Adrenal gland (tissue), 5 donors: Measurements from ENCODE around the gene CAMK1.

Experiments
- CTCF ChIP-seq, 6 experiments: fragments of 450-650 bp in 4 of 6; fragments of 200-600 bp in 2 of 6; sonication (generic) in 1 of 6; IDR thresholded peaks; 1 replicate in 5 of 6; 2 replicates in 1 of 6; pipeline versions ENCODE4 v1.5.1 to v1.8.0; 2016 to 2021; ENCODE audit warnings: antibody characterized with exemption in 6 of 6, mild to moderate bottlenecking in 2 of 6, moderate library complexity in 1 of 6
- POLR2A ChIP-seq, 2 donors: fragments of 450-650 bp; IDR thresholded peaks; one replicate each; pipeline ENCODE4 v1.6.1; 2017; ENCODE audit warnings: antibody characterized with exemption in 2 of 2, mild to moderate bottlenecking in 2 of 2, moderate library complexity in 1 of 2
- donor health status: DM: no; HTN: no; CAD: no.

- TF ChIP-seq CTCF (IDR thresholded peaks at IDR 0.05) (no peak), POLR2A (IDR thresholded peaks at IDR 0.05) (no peak)
These were observed 48.1 kb downstream of the CAMK1 start for GRCh38 chr3:9721700-9722060.
